GM12892 (cell line): Measurements from ENCODE around the gene CRYBB1.

ENCODE experiments used
- POLR2A ChIP-seq: IDR thresholded peaks from 2 replicates; pipeline ENCODE4 v1.6.1; 2011; ENCODE audit warnings: low read depth, low read length, control low read depth
- POLR2AphosphoS5 ChIP-seq: IDR thresholded peaks from 2 replicates; pipeline ENCODE4 v1.6.1; 2011; ENCODE audit warnings: low read depth, low read length, control low read depth

DNA sequence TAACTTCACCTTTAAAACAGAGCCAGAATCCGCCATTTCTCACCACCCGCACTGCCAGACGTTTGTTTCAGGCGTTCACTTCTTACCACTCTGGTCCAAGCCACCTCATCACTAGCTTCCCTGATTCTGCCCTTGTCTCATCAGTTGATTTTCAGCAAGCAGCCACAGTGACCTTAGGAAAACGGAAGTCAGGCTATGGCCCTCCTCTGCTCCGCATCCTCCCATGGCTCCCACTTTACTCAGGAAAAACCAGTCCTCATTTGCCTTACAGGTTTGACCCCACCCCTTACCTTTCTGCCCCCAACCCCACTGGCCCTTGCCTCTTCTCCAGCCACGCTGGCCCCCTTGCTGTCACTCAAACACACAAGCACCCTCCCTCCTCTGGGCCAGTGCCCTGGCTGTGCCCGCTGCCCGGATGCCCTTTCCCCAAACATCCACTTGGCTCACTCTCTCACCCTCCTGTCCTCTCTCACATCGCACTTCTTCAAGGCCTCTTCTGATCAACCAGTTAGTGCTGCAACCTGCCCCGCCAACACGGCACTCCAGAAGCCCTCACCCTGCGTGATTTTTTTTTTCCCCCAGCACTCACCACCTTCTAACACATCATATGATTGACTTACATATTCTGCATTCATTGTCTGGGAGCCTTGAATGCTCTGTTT lies 46.8 kb downstream of the CRYBB1 start:
- TF ChIP-seq POLR2A (no peak), POLR2AphosphoS5 (no peak)
